Endodermal cell (in vitro differentiated cells): ENCODE data around the gene INSRR. TPM values are rescaled to one million over a fixed set of nuclear protein-coding genes. Genes with fewer than 3 reads are reported as not detected.

Experiments
- DNase-seq: peaks from one replicate; pipeline ENCODE4 v3.0.0-alpha.2; 2017
- H3K27ac ChIP-seq: 2 replicates; pipeline ENCODE4 v1.5.1; 2013; ENCODE audit warnings: mild to moderate bottlenecking, low read depth, low read length, moderate library complexity
- H3K27me3 ChIP-seq: 2 replicates; pipeline ENCODE4 v1.6.1; 2013; ENCODE audit warnings: mild to moderate bottlenecking, low read length, moderate library complexity; ENCODE audit not compliant: insufficient read depth, control insufficient read depth, poor library complexity, severe bottlenecking
- H3K36me3 ChIP-seq: 2 replicates; pipeline ENCODE4 v1.7.0; 2013; ENCODE audit warnings: mild to moderate bottlenecking, low read length, moderate library complexity; ENCODE audit not compliant: control insufficient read depth, insufficient read depth
- H3K4me1 ChIP-seq: one replicate; pipeline ENCODE4 v1.7.0; 2013; ENCODE audit warnings: low read length; ENCODE audit not compliant: control insufficient read depth, insufficient read depth
- H3K4me3 ChIP-seq: 2 replicates; pipeline ENCODE4 v1.5.1; 2013; ENCODE audit warnings: mild to moderate bottlenecking, low read length, moderate library complexity
- H3K9ac ChIP-seq: 2 replicates; pipeline ENCODE4 v1.6.1; 2013; ENCODE audit warnings: mild to moderate bottlenecking, low read length, moderate library complexity; ENCODE audit not compliant: poor library complexity, severe bottlenecking; ENCODE audit errors: extremely low read depth
- H3K9me3 ChIP-seq: 2 replicates; pipeline ENCODE4 v1.6.1; 2013; ENCODE audit warnings: mild to moderate bottlenecking, low read length, moderate library complexity; ENCODE audit not compliant: control insufficient read depth
- H3K27ac Mint-ChIP-seq: 2 replicates; pipeline ENCODE4 v1.8.0; 2020; ENCODE audit warnings: mixed read lengths
- H3K27me3 Mint-ChIP-seq: 2 replicates; pipeline ENCODE4 v1.8.0; 2021; ENCODE audit warnings: mild to moderate bottlenecking, mixed read lengths; ENCODE audit not compliant: insufficient read depth
- H3K36me3 Mint-ChIP-seq: 2 replicates; pipeline ENCODE4 v1.8.0; 2020; ENCODE audit warnings: low read depth, mixed read lengths
- H3K4me1 Mint-ChIP-seq: 2 replicates; pipeline ENCODE4 v1.8.0; 2020; ENCODE audit warnings: mixed read lengths
- H3K4me3 Mint-ChIP-seq: 2 replicates; pipeline ENCODE4 v1.8.0; 2020; ENCODE audit warnings: mild to moderate bottlenecking, moderate library complexity, mixed read lengths
- H3K9me3 Mint-ChIP-seq: 2 replicates; pipeline ENCODE4 v1.8.0; 2020; ENCODE audit warnings: mild to moderate bottlenecking, mixed read lengths
- CTCF ChIP-seq: fragments of 200-600 bp; sonication (generic); conservative IDR thresholded peaks from 2 replicates; pipeline ENCODE4 v1.5.0; 2021; ENCODE audit warnings: antibody characterized with exemption, mild to moderate bottlenecking
- WGBS, 2 experiments: methylation state at CpG; one replicate each; pipeline versions ENCODE4 v1.1.5 to v1.1.7; 2013; ENCODE audit warnings: missing lambda C conversion rate in 2 of 2, mixed read lengths in 1 of 2; ENCODE audit not compliant: insufficient coverage in 1 of 2, insufficient read length in 1 of 2; 5-methylcytosine and 5-hydroxymethylcytosine counted together
- total RNA-seq, 2 donors: library from RNA; stranded (reverse); fragmentation: NEBNext Ultra II Directional in 1 of 2; extraction: Animal tissue kit (Norgen Biotek cat#: 25700) in 1 of 2; gene quantifications; 2 replicates in 1 of 2; 3 replicates in 1 of 2; pipeline ENCODE4 v1.2.1, GENCODE V29; 2021

Gene INSRR
- total RNA-seq, 2 donors from 2014 or later = 0.07 to 0.09 TPM

GRCh38 chr1:156881663-156882062, 22.7 kb upstream of the INSRR start:
- Histone ChIP-seq H3K27ac (no peak overlapping the region), H3K4me1 (peaks cover 3% of the 10 kb centered on the region), H3K27me3 (peaks cover 21% of the 10 kb centered on the region), H3K9ac (no peak overlapping the region), H3K9me3 (no peaks in the 10 kb centered on the region), H3K36me3 (no peaks in the 10 kb centered on the region), H3K4me3 (no peak overlapping the region)
- Mint-ChIP-seq H3K36me3 (no peaks in the 10 kb centered on the region), H3K4me3 (no peak overlapping the region), H3K4me1 (peaks cover 4% of the 10 kb centered on the region), H3K27me3 (peaks cover 46% of the 10 kb centered on the region), H3K9me3 (no peaks in the 10 kb centered on the region), H3K27ac (no peak overlapping the region)
- TF ChIP-seq CTCF = no peak
- DNase-seq = no peak
- WGBS, 2 experiments = 87 to 97% methylated on average over 3 to 4 of the region's 4 CpGs

- Mint-ChIP-seq H3K27me3 (peaks cover 51% of the 10 kb centered on the region), H3K27ac (no peak overlapping the region), H3K4me1 (no peaks in the 10 kb centered on the region), H3K9me3 (no peaks in the 10 kb centered on the region), H3K36me3 (no peaks in the 10 kb centered on the region), H3K4me3 (no peak overlapping the region)
- H3K9me3 ChIP-seq = no peaks in the 10 kb centered on the region
- peaks cover 21% of the 10 kb centered on the region for H3K27me3 ChIP-seq
- H3K36me3 ChIP-seq = no peaks in the 10 kb centered on the region
- DNase-seq = no peak
- H3K9ac ChIP-seq = no peak overlapping the region
- H3K27ac ChIP-seq = no peak overlapping the region
- no peak for TF ChIP-seq CTCF
- no peak overlapping the region for H3K4me3 ChIP-seq
- 83 to 98% methylated on average over 7 to 10 of the region's 10 CpGs for WGBS, 2 experiments
- H3K4me1 ChIP-seq = peaks cover 3% of the 10 kb centered on the region
Observed at GRCh38 chr1:156881101-156881500, 22.2 kb upstream of the INSRR start.

DNA sequence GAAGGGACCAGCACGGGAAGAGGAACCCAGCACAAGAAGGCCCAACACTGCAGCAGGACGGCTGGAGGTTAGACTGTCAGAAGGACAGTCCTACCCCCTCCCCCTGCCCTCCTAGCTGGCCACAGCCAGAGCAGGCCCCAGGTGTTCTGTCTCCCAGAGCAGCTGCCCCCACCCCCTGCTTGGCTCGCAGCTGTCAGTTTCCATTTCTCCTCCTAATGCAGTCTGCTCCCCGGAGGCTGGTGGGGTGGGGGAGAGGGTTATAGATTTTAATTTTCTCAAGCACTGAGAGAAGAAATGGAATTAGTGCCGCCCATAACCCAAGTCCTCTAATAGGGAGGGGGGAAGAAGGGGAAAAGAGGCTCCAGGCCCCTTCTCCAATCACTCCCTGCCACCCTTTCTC, 21.6 kb upstream of the INSRR start:
- no peak for TF ChIP-seq CTCF
- Mint-ChIP-seq H3K27ac (no peak overlapping the region), H3K9me3 (no peaks in the 10 kb centered on the region), H3K36me3 (no peaks in the 10 kb centered on the region), H3K4me3 (no peak overlapping the region), H3K27me3 (peaks cover 53% of the 10 kb centered on the region), H3K4me1 (no peaks in the 10 kb centered on the region)
- Histone ChIP-seq H3K36me3 (no peaks in the 10 kb centered on the region), H3K9me3 (no peaks in the 10 kb centered on the region), H3K9ac (no peak overlapping the region), H3K4me3 (no peak overlapping the region), H3K27me3 (peaks cover 21% of the 10 kb centered on the region), H3K27ac (no peak overlapping the region), H3K4me1 (peaks cover 3% of the 10 kb centered on the region)
- DNase-seq = no peak
- 91 to 100% methylated on average over 1 to 5 of the region's 5 CpGs for WGBS, 2 experiments
